Measurements from ENCODE around the gene PRSS38. TPM values are rescaled to one million over a fixed set of nuclear protein-coding genes. Genes with fewer than 3 reads are reported as not detected.

PRSS38 gene
- total RNA-seq = not detected in 2 replicates

GRCh38 chr1:227815468-227816409, at the start of gene PRSS38:
TSS of gene PRSS38 (plus strand) at chr1:227815675. CDS start at chr1:227815717, 42 bp downstream.

Other genes with a start within 250 kb of the PRSS38 start
- gene JMJD4, start 80.4 kb upstream of the PRSS38 start, total RNA-seq = 24.3 and 32.3 TPM in 2 replicates
- gene SNAP47, start 80.2 kb upstream of the PRSS38 start, total RNA-seq = 42.1 and 45.9 TPM in 2 replicates
- under 0.01 and 0.29 TPM in 2 replicates for gene WNT9A, start 132.3 kb downstream of the PRSS38 start, total RNA-seq
- gene WNT3A, start 191.3 kb downstream of the PRSS38 start, total RNA-seq = not detected in 2 replicates